H4 (cell line): Measurements from ENCODE around the gene ADAM19. TPM values are rescaled to one million over a fixed set of nuclear protein-coding genes. Genes with fewer than 3 reads are reported as not detected.

Source experiments
- DNase-seq: peaks from one replicate; pipeline ENCODE4 v3.0.0-alpha.2; 2015; ENCODE audit warnings: low spot score
- total RNA-seq: library from RNA; depleted of rRNA; stranded (reverse); fragments of >200 nt; shearing (Covaris generic); gene quantifications from 2 replicates; pipeline ENCODE4 v1.2.3, GENCODE V29; 2014; rRNA removed

The ADAM19 gene
- total RNA-seq = 4.9 and 5.6 TPM in 2 replicates

DNA sequence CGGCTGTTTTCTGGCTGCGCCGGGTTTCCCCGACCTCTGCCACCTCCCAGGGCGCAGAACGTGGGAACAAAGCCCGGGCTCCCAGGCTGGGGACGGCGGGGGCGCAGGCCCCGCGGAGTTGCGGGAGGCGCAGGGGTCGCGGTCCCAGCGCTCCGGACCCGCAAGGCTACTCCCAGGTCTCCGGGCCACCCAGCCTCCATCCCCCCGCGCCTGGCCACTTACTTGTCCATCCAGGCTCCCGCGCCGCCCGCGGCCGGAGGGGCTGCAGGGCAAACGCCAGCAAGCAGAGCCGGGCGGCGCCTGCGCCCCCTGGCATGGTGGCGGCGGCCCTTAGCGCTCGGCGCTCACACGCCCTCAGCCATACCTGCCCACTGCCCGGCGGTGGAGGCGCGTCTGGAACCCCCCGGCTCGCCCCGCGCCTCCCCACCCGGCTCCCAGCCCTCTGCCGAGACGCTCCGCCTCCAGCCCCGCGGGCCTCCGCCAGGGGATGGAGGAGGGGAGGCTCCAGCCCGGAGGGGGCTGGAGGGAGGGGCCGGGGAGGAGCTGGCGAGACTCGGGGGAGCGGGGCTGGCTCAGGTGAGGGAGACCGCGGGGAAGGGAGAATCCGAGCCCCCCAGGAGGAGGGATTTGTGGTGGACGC lies at the start of gene ADAM19:
ADAM19 (minus strand) TSS at position 395 of the 640 bp plus-strand sequence; CDS start at position 316, 79 bp downstream.
- DNase-seq = peak; percentile 21

GRCh38 chr5:157624144-157624543 lies 48.6 kb upstream of the ADAM19 start:
- no peak for DNase-seq

DNA sequence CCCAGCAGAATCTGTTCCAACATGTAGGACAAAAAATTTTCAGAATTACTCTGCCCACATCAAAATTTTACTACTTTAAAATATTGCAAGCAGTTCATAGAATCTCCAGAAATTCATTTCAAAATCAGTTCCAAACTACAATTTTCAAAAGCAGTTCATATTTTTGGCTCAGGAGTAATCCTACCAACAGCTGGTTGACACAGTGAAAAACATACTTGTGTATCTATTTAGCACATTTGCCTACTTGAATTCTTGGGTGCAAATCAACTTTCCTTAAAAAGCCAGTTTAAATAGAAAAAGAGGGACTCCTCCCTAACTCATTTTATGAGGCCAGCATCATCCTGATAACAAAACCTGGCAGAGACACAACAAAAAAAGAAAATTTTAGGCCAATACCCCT lies 45.2 kb upstream of the ADAM19 start:
- DNase-seq = no peak

DNA sequence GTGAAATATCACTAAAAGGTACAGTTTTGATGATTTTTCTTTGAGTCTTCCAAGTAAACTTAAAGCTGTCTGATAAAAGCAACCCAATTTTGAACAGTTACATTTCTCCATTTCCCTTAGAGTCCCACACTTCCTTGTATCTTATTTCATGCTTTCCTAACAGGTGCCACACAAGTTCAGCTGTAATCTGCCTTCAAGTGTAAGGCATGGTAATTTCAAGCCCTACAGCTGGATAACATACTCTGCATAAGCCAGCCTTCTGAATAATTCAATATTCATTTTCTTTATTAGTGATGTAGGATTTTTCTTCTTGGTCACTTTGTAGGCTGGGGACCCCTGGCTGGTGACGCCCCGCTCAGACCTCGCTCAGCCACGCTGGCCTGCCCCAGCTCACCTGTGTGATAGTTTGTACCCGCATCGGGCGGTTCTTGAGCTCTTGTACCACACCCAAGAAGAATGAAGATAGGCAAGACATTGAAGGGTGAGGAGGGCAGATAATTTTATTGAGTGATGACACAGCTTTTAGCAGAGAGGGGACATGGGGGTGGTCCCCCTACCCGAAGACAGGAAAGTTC lies 42.7 kb upstream of the ADAM19 start:
- DNase-seq = no peak

GRCh38 chr5:157616785-157617184 lies 41.2 kb upstream of the ADAM19 start:
- DNase-seq = no peak

DNA sequence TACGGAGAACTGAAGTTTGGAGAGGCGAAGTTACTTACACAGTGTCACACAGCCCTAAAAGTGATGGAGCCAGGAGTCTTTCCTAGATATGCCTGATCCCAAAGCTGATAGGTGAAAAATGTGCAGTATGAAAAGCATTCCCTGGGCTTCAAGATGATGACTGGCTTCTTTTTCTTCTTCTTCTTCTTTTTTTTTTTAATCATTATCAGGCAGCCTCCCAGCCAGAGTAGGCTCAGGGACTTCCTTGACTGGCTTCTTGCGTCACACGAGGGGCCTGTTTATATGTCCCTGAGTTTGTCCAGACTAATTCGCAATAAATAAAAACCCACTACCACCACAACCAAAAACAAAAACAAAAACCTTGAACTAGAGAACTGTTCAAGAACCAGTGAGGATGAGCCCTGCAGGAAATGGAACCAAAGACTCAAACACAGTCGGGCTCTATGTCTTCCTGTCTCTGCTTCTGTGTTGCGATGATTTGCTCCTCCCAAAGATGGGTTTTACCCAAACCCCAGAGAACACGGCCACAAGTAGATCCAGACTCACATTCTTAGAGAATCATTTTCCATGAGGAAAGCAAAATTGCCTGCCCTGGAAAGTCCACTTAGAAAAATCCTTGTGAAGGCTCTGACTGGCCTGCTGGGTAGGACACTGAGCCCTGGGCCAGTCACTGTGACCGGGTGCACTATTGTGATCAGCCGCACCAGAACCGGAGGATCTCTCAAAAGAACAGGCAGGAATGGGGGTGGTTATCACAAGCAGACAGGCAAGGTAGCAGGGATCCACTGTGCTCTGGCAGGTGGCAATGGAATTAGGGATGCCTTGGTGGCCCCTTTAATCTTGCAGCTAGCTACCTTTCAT lies 38.0 kb upstream of the ADAM19 start:
- no peak for DNase-seq

DNA sequence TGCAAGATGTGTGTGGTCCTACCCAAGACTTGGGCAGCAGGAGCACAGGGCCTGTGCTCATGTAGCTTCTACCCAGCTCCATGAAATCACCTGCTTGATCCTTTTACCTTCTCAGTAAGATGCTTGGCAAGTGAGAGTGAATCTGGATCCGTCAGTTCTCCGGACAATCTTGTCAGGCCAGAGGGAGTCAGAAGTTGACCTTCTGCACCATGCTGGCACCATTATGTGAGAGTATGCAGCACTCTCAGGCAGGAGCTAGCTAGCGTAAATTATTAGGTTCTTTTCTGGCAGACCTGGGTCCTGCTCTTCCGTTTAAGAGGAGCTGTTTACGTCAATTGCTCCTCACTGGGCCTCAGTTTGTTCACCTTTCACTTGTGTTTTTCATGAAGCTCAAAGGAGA lies 37.0 kb upstream of the ADAM19 start:
- no peak for DNase-seq

GRCh38 chr5:157611571-157612476 lies 36.2 kb upstream of the ADAM19 start:
- no peak for DNase-seq

DNA sequence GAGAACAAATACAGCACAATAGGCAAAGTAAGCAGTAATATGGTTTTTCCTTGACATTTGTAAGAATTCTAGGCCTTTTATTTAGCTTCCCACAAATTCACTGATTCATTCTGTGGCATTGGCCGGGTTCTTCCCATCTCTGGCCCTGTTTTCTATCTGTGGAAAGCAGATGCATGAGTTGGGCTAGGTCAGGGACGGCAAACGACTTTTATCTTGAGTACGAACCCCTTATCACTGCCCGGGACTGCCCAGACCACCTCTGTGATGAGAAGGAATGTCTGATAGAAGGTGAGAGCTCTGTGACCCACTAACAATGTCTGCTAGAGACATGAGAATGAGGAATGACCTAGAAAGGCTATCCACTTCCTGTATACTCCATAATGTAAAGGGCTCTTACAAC lies 35.4 kb upstream of the ADAM19 start:
- no peak for DNase-seq

- no peak for DNase-seq
Measured at GRCh38 chr5:157608972-157609565, 33.5 kb upstream of the ADAM19 start.

DNA sequence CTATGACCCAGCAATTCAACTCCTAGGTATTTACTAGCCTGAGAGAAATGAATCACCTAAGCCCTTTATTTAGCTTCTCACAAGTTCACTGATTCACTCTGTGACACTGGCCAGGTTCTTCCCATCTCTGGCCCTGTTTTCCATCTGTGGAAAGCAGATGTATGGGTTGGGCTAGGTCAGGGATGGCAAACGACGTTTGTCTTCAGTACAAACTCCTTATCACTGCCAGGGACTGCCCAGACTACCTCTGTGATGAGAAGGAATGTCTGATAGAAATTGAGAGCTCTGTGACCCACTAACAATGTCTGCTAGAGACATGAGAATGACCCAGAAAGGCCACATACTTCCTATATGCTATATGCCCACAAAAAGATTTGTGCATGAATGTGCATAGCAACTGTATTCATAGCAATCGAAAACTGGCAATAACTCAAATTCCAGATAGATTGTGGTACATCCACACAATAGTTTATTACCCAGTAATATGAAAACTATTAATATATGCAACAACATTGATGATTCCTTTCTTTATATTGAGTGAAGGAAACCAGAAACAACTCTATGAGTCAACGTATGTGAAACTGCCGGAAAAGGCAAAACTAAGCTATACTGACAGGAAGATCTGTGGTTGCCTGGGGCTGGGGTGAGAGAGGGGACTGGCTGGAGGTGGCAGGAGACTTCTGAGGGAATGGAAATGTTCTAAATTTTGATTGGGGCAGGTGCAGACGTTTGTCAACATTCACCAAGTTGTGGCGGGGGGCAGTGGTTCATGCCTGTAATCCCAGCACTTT lies 32.0 kb upstream of the ADAM19 start:
- peak; percentile 16 for DNase-seq

DNA sequence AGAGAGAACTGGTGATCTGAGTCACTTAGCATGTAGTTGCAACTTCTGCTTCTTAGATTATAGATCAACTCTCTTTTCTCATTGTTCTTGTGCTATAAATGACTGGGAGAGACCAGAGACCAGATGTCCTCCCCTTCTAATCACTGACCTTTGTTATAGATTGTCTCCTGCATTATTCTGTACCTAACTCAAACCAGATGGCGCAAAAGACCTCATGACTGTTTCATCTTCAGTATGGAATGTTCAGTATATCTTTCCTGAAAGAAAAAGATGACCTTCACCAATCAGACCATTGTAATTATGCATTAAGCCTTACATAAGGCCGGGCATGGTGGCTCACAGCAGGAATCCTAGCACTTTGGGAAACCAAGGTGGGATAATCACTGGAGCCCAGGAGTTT lies 30.5 kb upstream of the ADAM19 start:
- DNase-seq = no peak

GRCh38 chr5:157603333-157604190 lies 28.0 kb upstream of the ADAM19 start:
- DNase-seq = peak; percentile 90

- no peak for DNase-seq
Measured at GRCh38 chr5:157602505-157602904, 26.9 kb upstream of the ADAM19 start.

DNA sequence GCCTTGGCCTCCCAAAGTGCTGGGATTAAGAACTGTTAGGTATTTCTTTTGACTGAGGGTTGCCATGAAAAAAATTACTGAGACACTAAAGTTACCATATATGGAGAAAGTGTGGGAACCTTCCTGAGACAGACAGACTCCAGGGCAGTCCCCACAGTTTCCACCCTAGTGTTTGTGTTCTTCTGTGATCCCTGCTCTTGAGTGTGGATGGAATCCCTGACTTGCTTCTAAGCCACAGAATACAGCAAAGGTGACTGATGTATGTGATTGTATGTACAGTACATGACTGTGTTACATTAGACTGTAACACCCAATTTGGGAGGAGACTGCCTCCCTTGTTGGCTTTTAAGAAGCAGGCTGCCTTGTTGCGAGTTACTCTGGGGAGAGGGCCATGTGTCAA lies 24.7 kb upstream of the ADAM19 start:
- DNase-seq = no peak

DNA sequence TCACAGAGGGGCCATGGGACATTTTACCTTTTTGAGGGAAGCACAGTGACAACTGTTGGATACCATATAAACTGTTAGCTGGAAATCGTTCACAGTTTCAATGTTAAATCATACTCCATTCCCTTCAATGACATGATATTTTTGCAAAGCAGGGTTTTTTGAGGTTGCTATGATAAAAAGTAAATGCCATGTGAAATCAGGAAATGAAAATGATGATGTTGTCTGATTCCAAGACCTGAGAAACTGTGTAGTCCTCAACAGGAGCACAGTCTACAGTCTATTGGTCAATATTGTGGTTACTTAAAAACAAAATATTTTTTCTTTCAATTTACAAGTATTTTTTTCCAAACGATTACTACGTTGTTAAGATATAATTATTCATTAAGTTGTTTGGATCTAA lies 24.0 kb upstream of the ADAM19 start:
- no peak for DNase-seq

- no peak for DNase-seq
Measured at GRCh38 chr5:157598350-157598936, 22.9 kb upstream of the ADAM19 start.

DNA sequence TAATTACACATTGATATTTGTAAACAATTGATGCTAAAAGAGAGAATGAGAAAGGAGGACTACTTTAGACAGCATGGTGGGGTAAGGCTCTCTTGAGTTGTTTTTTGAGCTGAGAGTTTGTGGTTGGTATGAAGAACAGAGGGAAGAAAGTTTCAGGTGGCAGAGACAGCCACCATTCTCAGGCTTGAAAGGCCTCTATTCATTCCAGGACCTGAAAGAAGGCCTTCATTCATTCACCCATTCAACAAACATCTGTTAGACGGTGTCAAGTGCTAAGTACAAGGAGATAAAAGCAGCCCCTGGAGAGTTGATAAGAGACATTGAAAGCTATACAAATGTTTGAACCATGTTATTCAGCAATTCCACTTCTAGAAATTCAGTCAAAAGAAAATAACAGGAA lies 21.7 kb upstream of the ADAM19 start:
- DNase-seq = no peak

- DNase-seq = no peak
Measured at GRCh38 chr5:157596487-157596886, 20.9 kb upstream of the ADAM19 start.
